SKM-1 (cell line): ENCODE data around the gene ABHD6.
A peak's percentile ranks its signal among the peaks of the same experiment; 100 is the strongest.
"Not testable (repeated sequence)": the region's sequence is repeated elsewhere in the genome, so short reads cannot be mapped to it uniquely, and the experiment has no call there.

Experiments used
- DNase-seq: peaks from one replicate; lab custom pipeline; 2025; ENCODE audit not compliant: unreplicated experiment; lab: John Stamatoyannopoulos, UW

Gene ABHD6

GRCh38 chr3:58237238-58237940 is at the start of gene ABHD6:
TSS of gene ABHD6 (plus strand) at chr3:58237792. CDS start at chr3:58256587, 18,795 bp downstream.
- peak; percentile 48 for DNase-seq

- DNase-seq = no peak
These were observed 49.4 kb upstream of the ABHD6 start for GRCh38 chr3:58188173-58188564.

- peak; percentile 39 for DNase-seq
These were observed 48.6 kb upstream of the ABHD6 start for GRCh38 chr3:58188921-58189451.

GRCh38 chr3:58189691-58190090 is 47.9 kb upstream of the ABHD6 start:
- no peak for DNase-seq

GRCh38 chr3:58190291-58190690 is 47.3 kb upstream of the ABHD6 start:
- no peak for DNase-seq

- no peak for DNase-seq
These were observed 46.7 kb upstream of the ABHD6 start for GRCh38 chr3:58190882-58191281.

GRCh38 chr3:58191361-58191991 is 46.1 kb upstream of the ABHD6 start:
- no peak for DNase-seq

GRCh38 chr3:58192069-58192468 is 45.5 kb upstream of the ABHD6 start:
- no peak for DNase-seq

GRCh38 chr3:58193682-58194407 is 43.7 kb upstream of the ABHD6 start:
- no peak for DNase-seq

GRCh38 chr3:58197588-58197987 is 40.0 kb upstream of the ABHD6 start:
- DNase-seq = no peak

- no peak for DNase-seq
These were observed 39.2 kb upstream of the ABHD6 start for GRCh38 chr3:58198362-58198761.

- no peak for DNase-seq
These were observed 38.8 kb upstream of the ABHD6 start for GRCh38 chr3:58198804-58199203.

- no peak for DNase-seq
These were observed 37.4 kb upstream of the ABHD6 start for GRCh38 chr3:58200121-58200709.

- no peak for DNase-seq
These were observed 36.7 kb upstream of the ABHD6 start for GRCh38 chr3:58200846-58201355.

GRCh38 chr3:58201451-58201850 is 36.1 kb upstream of the ABHD6 start:
- DNase-seq = not testable (repeated sequence)

- DNase-seq = no peak
These were observed 34.7 kb upstream of the ABHD6 start for GRCh38 chr3:58202917-58203360.

GRCh38 chr3:58203541-58203940 is 34.1 kb upstream of the ABHD6 start:
- DNase-seq = no peak

GRCh38 chr3:58204720-58205119 is 32.9 kb upstream of the ABHD6 start:
- no peak for DNase-seq

- DNase-seq = no peak
These were observed 31.6 kb upstream of the ABHD6 start for GRCh38 chr3:58205981-58206380.

- DNase-seq = no peak
These were observed 31.1 kb upstream of the ABHD6 start for GRCh38 chr3:58206406-58207011.

- no peak for DNase-seq
These were observed 29.6 kb upstream of the ABHD6 start for GRCh38 chr3:58207954-58208353.
